K562 (cell line): ENCODE results near the gene TMBIM4. TPM values are rescaled to one million over a fixed set of nuclear protein-coding genes. Genes with fewer than 3 reads are reported as not detected.
A peak's percentile ranks its signal among the peaks of the same experiment; 100 is the strongest.

Experiments
- ARID1B ChIP-seq: fragments of 450-650 bp; IDR thresholded peaks from 2 replicates; pipeline ENCODE4 v1.6.1; 2016; ENCODE audit warnings: antibody characterized with exemption, mild to moderate bottlenecking, inconsistent platforms
- BRD4 ChIP-seq: fragments of 200-600 bp; sonication (generic); IDR thresholded peaks from 2 replicates; pipeline ENCODE4 v1.6.1; 2017; ENCODE audit warnings: inconsistent platforms
- CEBPB ChIP-seq: fragments of 450-650 bp; IDR thresholded peaks from 2 replicates; pipeline ENCODE4 v1.6.1; 2016; ENCODE audit warnings: missing genetic modification characterization, missing compliant biosample characterization
- CGGBP1 ChIP-seq: fragments of 250-450 bp; sonication (Bioruptor Pico); IDR thresholded peaks from 2 replicates; pipeline ENCODE4 v1.9.0; 2021; ENCODE audit warnings: mild to moderate bottlenecking
- DEAF1 ChIP-seq: fragments of 450-650 bp; formaldehyde crosslinking; IDR thresholded peaks from 2 replicates; pipeline ENCODE4 v1.4.0; 2020; ENCODE audit warnings: mild to moderate bottlenecking, moderate library complexity
- EP300 ChIP-seq: IDR thresholded peaks from 2 replicates; pipeline ENCODE4 v1.6.1; 2012; ENCODE audit warnings: low read length, improper control_type of control experiment
- FOXM1 ChIP-seq, 2 experiments: fragments of 450-650 bp in 1 of 2; sonication (generic) in 1 of 2; formaldehyde crosslinking in 1 of 2; IDR thresholded peaks; 2 replicates each; pipeline versions ENCODE4 v1.6.1 to v1.9.0; 2017 to 2022; ENCODE audit warnings: low read depth in 2 of 2, mild to moderate bottlenecking in 2 of 2, missing genetic modification reagents in 1 of 2, moderate library complexity in 1 of 2
- HLTF ChIP-seq: fragments of 450-650 bp; IDR thresholded peaks from 2 replicates; pipeline ENCODE4 v1.6.1; 2016
- NR2C2 ChIP-seq, 2 experiments: fragments of 200-800 bp in 1 of 2; sonication (Bioruptor generic) in 1 of 2; sonication (generic) in 1 of 2; formaldehyde crosslinking in 1 of 2; IDR thresholded peaks; 2 replicates each; pipeline versions ENCODE4 v1.6.1 to v1.8.0; 2016 to 2022; ENCODE audit warnings: mild to moderate bottlenecking in 1 of 2, missing compliant biosample characterization in 1 of 2, missing genetic modification characterization in 1 of 2, missing genetic modification reagents in 1 of 2
- PKNOX1 ChIP-seq: fragments of 450-650 bp; IDR thresholded peaks from 2 replicates; pipeline ENCODE4 v1.6.1; 2016
- PURB ChIP-seq: sonication (generic); formaldehyde crosslinking; IDR thresholded peaks from 2 replicates; pipeline ENCODE4 v1.9.0; 2021; ENCODE audit warnings: low read depth, mild to moderate bottlenecking, missing genetic modification reagents
- SAFB ChIP-seq: fragments of 200-400 bp; formaldehyde crosslinking; IDR thresholded peaks from 2 replicates; pipeline ENCODE4 v1.6.1; 2017; ENCODE audit warnings: low read depth, low read length, borderline replicate concordance
- ZKSCAN3 ChIP-seq: fragments of 250-450 bp; sonication (Bioruptor Pico); IDR thresholded peaks from 2 replicates; pipeline ENCODE4 v1.4.0; 2020
- ZNF395 ChIP-seq: fragments of 200-800 bp; sonication (Bioruptor generic); IDR thresholded peaks from 2 replicates; pipeline ENCODE4 v1.6.1; 2017; ENCODE audit warnings: missing genetic modification characterization, missing compliant biosample characterization
- ZNF592 ChIP-seq: fragments of 450-650 bp; IDR thresholded peaks from 2 replicates; pipeline ENCODE4 v1.6.1; 2017; ENCODE audit warnings: antibody characterized with exemption, mild to moderate bottlenecking
- polyA plus RNA-seq, 8 experiments: library from polyadenylated mRNA; depleted of rRNA in 4 of 8; stranded (reverse) in 5 of 8; unstranded in 3 of 8; fragments of >200 nt; fragmentation: Nextera tagmentation in 2 of 8; fragmentation: Illumina TruSeq in 1 of 8; extraction: Ambion mirVana in 2 of 8; extraction: Trizol in 1 of 8; gene quantifications; 2 replicates each; pipeline versions ENCODE4 v1.2.1 to v1.2.3, GENCODE V29; 2011 to 2014; ENCODE audit warnings: inconsistent platforms in 1 of 8, missing spikeins in 1 of 8
- total RNA-seq, 7 experiments: library from RNA; depleted of rRNA in 6 of 7; stranded (reverse); fragments of >200 nt in 6 of 7; fragmentation: Illumina TruSeq in 2 of 7; extraction: Trizol in 2 of 7; gene quantifications; 2 replicates each; pipeline versions ENCODE4 v1.2.1 to v1.2.3, GENCODE V29; 2011 to 2021; ENCODE audit warnings: low replicate concordance in 1 of 7

The TMBIM4 gene
- total and polyA plus RNA-seq, 9 of the 15 experiments (the other 6 are each of a cell fraction or from before 2014, with no cell fraction given) = 18.6 to 272 (median 50.0) TPM

- peak; percentile 91 for TF ChIP-seq ZNF592
- TF ChIP-seq ARID1B = peak; percentile 90
- TF ChIP-seq ZNF395 (CRISPR knock-in tag) = peak; percentile 74; the same call in 1 of the 2 replicates
- TF ChIP-seq PURB (CRISPR knock-in tag) = no peak
- no peak for TF ChIP-seq HLTF
- no peak for TF ChIP-seq CEBPB (tag)
- no peak for TF ChIP-seq DEAF1
- TF ChIP-seq FOXM1 (IDR thresholded peaks at IDR 0.05; ENCODE audit: low read depth) = 0 out of 2 replicates have a peak, but pooled peaks have one; percentile 28
- no peak for TF ChIP-seq FOXM1 (CRISPR knock-in tag; IDR thresholded peaks at IDR 0.05; ENCODE audit: low read depth)
- peak; percentile 58; the same call in 1 of the 2 replicates for TF ChIP-seq PKNOX1
- no peak for TF ChIP-seq BRD4
- TF ChIP-seq EP300 = peak; percentile 67
- TF ChIP-seq CGGBP1 = no peak
- no peak for TF ChIP-seq SAFB
- no peak for TF ChIP-seq ZKSCAN3
- no peak for TF ChIP-seq NR2C2 (CRISPR knock-in tag; IDR thresholded peaks at IDR 0.05)
- TF ChIP-seq NR2C2 (tag; IDR thresholded peaks at IDR 0.05) = peak; percentile 84
Measured at GRCh38 chr12:66164349-66164821, 5.4 kb downstream of the TMBIM4 start (continued).
